ENCODE results near the gene MAMSTR. TPM values are rescaled to one million over a fixed set of nuclear protein-coding genes. Genes with fewer than 3 reads are reported as not detected.
A peak's percentile ranks its signal among the peaks of the same experiment; 100 is the strongest.

The MAMSTR gene
- total and polyA plus RNA-seq, 8 donors, result 0.46 to 3.6 (median 1.5) TPM; not detected in 3

DNA sequence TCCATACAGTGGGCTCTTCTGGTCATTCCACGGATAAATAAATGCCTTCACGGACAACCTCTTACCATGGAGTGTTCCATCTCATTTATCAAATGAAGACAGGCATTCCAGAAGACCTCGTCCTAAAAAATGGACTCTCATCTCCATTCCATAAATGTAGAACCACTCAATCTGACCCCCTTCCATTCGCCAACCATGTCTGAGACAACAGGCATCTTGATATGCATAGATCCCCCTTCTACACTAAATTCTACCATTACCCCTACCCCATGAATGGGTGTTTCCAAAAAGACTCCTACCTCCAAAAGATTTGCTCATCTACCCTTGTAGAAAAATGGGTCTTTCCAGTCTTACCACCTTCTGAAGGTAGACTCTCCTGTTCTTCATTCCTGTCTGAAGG, 11.9 kb upstream of the MAMSTR start:
- Histone ChIP-seq H3K9me3 (no peaks in the 10 kb centered on the region), H3K27me3 (peaks cover 0 to 11% (median 0%) of the 10 kb centered on the region in 3 donors), H3K27ac (no peak overlapping the region), H3K4me1 (no peaks in the 10 kb centered on the region), H3K36me3 (peaks cover 0 to 18% (median 3%) of the 10 kb centered on the region in 4 donors), H3K4me3 (no peak overlapping the region)
- intact Hi-C loops (cut with DNase I; ENCODE audit: low total_unique reads), result no loop called here
- 85 to 97% (median 91%) methylated on average over 4 of the region's 4 CpGs for WGBS, 5 donors
- no peak for TF ChIP-seq POLR2AphosphoS5 (IDR thresholded peaks at IDR 0.05)
- no peak for TF ChIP-seq EP300 (IDR thresholded peaks at IDR 0.05)
- TF ChIP-seq POLR2A (IDR thresholded peaks at IDR 0.05), result no peak
- TF ChIP-seq, protein P1, sequence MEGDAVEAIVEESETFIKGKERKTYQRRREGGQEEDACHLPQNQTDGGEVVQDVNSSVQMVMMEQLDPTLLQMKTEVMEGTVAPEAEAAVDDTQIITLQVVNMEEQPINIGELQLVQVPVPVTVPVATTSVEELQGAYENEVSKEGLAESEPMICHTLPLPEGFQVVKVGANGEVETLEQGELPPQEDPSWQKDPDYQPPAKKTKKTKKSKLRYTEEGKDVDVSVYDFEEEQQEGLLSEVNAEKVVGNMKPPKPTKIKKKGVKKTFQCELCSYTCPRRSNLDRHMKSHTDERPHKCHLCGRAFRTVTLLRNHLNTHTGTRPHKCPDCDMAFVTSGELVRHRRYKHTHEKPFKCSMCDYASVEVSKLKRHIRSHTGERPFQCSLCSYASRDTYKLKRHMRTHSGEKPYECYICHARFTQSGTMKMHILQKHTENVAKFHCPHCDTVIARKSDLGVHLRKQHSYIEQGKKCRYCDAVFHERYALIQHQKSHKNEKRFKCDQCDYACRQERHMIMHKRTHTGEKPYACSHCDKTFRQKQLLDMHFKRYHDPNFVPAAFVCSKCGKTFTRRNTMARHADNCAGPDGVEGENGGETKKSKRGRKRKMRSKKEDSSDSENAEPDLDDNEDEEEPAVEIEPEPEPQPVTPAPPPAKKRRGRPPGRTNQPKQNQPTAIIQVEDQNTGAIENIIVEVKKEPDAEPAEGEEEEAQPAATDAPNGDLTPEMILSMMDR (IDR thresholded peaks at IDR 0.05), result no peak
- no peak for DNase-seq

GRCh38 chr19:48728911-48729664, 9.6 kb upstream of the MAMSTR start:
- TF ChIP-seq POLR2A (IDR thresholded peaks at IDR 0.05), result no peak
- TF ChIP-seq EP300 (IDR thresholded peaks at IDR 0.05), result no peak
- TF ChIP-seq, protein P1 (IDR thresholded peaks at IDR 0.05), result no peak
- TF ChIP-seq POLR2AphosphoS5 (IDR thresholded peaks at IDR 0.05), result no peak
- Histone ChIP-seq H3K9me3 (no peaks in the 10 kb centered on the region), H3K27me3 (peaks cover 0 to 7% (median 0%) of the 10 kb centered on the region in 3 donors), H3K4me3 (peak overlapping the region in 3 of 4 donors; percentile 1 to 34 (median 6)), H3K36me3 (peaks cover 0 to 14% (median 5%) of the 10 kb centered on the region in 4 donors), H3K4me1 (peaks cover 0 to 16% (median 9%) of the 10 kb centered on the region in 4 donors), H3K27ac (peak overlapping the region in 2 of 5 donors; percentile 15 to 16)
- peak in 1 of 2 donors; percentile 70 for DNase-seq
- intact Hi-C loops (cut with DNase I; ENCODE audit: low total_unique reads), result no loop called here
- WGBS, 5 donors, result 62 to 75% (median 68%) methylated on average over 40 to 77 of the region's 77 CpGs

DNA sequence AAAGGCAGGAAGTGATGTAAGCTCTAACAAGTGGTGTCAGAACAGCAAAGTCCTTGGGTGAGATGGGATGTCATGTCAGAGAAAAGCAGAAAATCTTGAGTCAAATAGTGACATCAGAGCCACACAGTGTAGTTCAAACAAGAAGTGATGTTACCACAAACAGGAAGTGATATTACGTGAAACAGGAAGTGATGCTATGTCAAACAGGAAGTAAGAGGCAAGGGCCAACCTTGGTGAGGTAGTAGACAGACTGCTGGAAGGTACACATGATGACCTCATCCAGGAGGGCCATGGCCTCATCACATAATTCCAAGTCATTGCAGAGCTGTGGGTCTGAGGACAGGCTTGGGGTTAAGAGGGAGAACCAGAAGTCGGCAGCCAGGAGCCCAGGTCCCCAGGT, 7.0 kb upstream of the MAMSTR start:
- TF ChIP-seq POLR2A (IDR thresholded peaks at IDR 0.05), result no peak
- no peak for TF ChIP-seq EP300 (IDR thresholded peaks at IDR 0.05)
- no peak for TF ChIP-seq POLR2AphosphoS5 (IDR thresholded peaks at IDR 0.05)
- TF ChIP-seq, protein P1 (IDR thresholded peaks at IDR 0.05), result no peak
- DNase-seq, result peak in 1 of 2 donors; percentile 66
- intact Hi-C loops (cut with DNase I; ENCODE audit: low total_unique reads), result no loop called here

DNA sequence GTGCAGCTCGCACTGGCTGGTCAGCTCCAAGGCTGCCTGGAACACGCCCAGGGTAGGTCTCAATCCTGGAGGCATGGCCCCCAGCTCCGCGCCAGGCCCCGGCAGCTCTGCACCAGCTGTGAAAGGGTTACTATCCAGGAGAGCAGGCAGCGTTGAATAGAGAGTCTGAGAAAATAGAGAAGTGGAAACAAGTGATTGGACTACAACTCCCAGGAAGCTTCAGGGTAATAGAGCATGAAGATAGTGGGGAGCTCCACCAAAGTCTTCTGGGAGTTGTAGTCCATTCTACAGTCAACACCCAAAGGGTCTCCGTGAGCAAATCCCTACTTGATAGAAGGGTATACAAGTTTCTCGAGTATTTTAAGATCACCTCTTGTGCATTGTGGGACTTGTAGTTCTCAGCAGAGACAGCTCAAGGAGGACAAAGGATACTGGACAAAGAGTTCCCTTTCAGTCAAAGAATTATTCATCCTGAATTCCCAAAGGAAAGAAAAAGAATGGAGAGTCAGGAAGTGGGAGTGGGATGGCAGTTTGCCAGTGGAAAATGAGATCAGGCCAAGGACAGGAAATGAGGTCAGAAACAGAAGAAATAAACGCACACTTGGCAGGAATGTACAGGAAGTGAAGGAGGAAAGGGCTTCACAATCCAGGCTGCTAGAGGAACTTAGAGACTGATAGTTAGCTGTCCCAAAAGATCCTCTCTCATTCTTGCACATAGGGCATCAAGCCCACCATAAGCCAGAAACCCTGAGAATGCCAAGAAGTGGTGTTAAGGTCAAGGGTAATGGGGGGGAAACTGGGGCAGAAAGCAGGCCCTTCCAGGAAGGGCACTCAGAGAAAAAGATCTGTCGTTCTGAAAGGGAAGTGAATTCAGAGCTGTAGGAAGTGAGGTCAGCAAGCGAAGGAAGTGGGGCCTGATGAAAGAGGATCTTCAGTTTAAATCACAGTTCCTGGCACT, 5.5 kb upstream of the MAMSTR start:
- Histone ChIP-seq H3K4me1 (peaks cover 9 to 33% (median 16%) of the 10 kb centered on the region in 4 donors), H3K4me3 (no peak overlapping the region), H3K36me3 (peaks cover 0 to 6% (median 2%) of the 10 kb centered on the region in 4 donors), H3K27me3 (peaks cover 0 to under 1% (median 0%) of the 10 kb centered on the region in 3 donors), H3K27ac (peak overlapping the region; percentile 2 to 70 (median 66)), H3K9me3 (no peaks in the 10 kb centered on the region)
- intact Hi-C loops (cut with DNase I; ENCODE audit: low total_unique reads), result no loop called here
- TF ChIP-seq, protein P1 (IDR thresholded peaks at IDR 0.05), result no peak
- no peak for TF ChIP-seq EP300 (IDR thresholded peaks at IDR 0.05)
- no peak for TF ChIP-seq POLR2A (IDR thresholded peaks at IDR 0.05)
- TF ChIP-seq POLR2AphosphoS5 (IDR thresholded peaks at IDR 0.05), result no peak
- DNase-seq, result peak in 1 of 2 donors; percentile 92
- WGBS, 5 donors, result 44 to 55% (median 53%) methylated on average over 11 of the region's 11 CpGs

More for the DNA sequence above, 7.0 kb upstream of the MAMSTR start:
- Histone ChIP-seq H3K4me1 (peaks cover under 1 to 20% (median 9%) of the 10 kb centered on the region in 4 donors), H3K27me3 (peaks cover 0 to 7% (median 0%) of the 10 kb centered on the region in 3 donors), H3K27ac (peak overlapping the region in 4 of 5 donors; percentile 61 to 70 (median 66)), H3K36me3 (peaks cover 0 to 6% (median 2%) of the 10 kb centered on the region in 4 donors), H3K4me3 (no peak overlapping the region), H3K9me3 (no peaks in the 10 kb centered on the region)
- 76 to 86% (median 83%) methylated on average over 2 of the region's 2 CpGs for WGBS, 5 donors

All from stomach (tissue), 9 donors.